Embryonic facial prominence (tissue), 1 donor: ENCODE results near the gene REPS2.
"Not testable (repeated sequence)": the region's sequence is repeated elsewhere in the genome, so short reads cannot be mapped to it uniquely, and the experiment has no call there.

Experiments used
- DNase-seq: peaks from one replicate; pipeline ENCODE4 v3.0.0-alpha.2; 2016; ENCODE audit errors: extremely low spot score

Gene REPS2

DNA sequence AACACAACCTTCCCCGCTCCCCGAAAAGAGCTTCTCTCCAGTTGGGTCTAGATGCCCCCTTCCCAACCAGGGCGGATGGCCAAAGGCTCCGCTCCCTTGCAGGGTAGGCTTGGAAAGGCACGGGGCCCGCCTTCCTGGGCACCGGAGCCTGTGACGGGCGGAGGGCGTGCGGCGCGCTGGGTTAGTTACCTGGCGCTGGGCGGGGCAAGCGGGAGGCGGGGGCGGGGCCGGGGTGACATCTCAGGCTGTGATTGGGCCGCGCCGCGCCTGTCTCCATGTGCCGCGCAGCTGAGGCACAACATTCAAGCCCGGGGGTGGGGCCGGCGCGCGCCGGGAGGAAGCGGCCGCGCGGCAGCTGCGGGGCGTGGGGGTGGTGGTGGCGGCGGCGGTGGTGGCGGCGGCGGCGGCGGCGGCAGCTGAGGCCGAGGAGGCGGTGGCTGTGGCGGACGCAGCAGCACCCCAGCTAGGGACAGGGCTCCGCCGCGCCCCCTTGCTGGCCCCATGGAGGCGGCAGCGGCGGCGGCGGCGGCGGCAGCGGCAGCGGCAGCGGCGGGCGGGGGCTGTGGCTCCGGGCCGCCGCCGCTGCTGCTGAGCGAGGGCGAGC is at the start of gene REPS2:
REPS2 (plus strand) TSS at position 298 of the 604 bp plus-strand sequence; CDS start at position 502, 204 bp downstream.
- peak; percentile 31 for DNase-seq

GRCh38 chrX:16897445-16897844 is 49.0 kb upstream of the REPS2 start:
- DNase-seq = no peak

GRCh38 chrX:16903274-16904022 is 43.0 kb upstream of the REPS2 start:
- DNase-seq = no peak

- no peak for DNase-seq
These were observed 36.1 kb upstream of the REPS2 start for GRCh38 chrX:16910376-16910775.

GRCh38 chrX:16914058-16914457 is 32.4 kb upstream of the REPS2 start:
- no peak for DNase-seq

DNA sequence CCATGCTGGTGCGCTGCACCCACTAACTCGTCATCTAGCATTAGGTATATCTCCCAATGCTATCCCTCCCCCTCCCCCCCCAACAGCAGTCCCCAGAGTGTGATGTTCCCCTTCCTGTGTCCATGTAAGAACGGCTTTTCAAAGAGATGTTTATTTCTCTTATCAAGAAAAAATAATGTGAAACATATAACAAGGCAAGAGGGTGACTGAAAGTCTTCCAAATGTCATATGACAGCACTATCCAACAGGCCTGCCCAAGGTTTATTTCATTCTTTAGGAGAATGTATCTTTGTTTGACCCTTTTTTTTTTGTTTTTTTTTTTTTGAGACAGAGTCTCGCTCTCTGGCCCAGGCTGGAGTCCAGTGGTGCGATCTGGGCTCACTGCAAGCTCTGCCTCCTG is 29.9 kb upstream of the REPS2 start:
- no peak for DNase-seq

DNA sequence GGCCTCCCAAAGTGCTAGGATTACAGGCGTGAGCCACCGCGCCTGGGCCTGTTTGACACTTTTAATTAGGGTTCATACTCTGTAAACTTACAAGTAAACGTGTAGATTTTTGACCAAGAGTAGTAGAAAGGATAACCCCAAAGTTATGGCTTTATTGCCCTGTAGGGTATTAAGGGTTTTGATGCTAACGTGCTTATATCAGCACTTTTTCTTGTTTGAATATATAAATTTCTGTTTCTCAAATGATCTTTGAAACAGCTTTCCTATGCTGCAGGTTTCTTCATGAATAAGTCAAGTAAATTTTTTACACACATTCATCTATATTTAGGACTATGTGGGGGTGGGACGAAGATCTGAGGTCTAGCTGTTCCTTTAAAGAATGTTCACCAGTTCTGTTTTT is 29.3 kb upstream of the REPS2 start:
- DNase-seq = no peak

GRCh38 chrX:16918979-16919378 is 27.5 kb upstream of the REPS2 start:
- no peak for DNase-seq

DNA sequence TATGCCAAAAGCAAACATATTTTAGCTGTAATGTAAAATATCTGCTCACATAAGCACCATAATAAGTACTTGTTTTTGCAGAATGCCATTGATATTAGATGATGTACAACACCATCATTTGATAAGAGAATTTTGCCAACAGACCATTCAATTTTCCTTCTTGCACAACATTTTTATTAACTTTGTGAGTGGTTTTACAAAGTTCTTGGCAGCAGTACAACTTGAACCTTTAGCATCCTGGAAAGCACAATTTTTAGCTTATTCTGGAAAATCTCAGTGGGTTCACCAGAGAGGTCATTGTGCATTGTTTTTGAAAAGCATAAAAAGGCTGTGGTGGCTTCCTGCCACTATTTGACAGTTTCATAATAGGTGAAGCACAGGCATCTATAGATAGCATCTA is 26.4 kb upstream of the REPS2 start:
- DNase-seq = no peak

GRCh38 chrX:16923157-16923556 is 23.3 kb upstream of the REPS2 start:
- DNase-seq = no peak

DNA sequence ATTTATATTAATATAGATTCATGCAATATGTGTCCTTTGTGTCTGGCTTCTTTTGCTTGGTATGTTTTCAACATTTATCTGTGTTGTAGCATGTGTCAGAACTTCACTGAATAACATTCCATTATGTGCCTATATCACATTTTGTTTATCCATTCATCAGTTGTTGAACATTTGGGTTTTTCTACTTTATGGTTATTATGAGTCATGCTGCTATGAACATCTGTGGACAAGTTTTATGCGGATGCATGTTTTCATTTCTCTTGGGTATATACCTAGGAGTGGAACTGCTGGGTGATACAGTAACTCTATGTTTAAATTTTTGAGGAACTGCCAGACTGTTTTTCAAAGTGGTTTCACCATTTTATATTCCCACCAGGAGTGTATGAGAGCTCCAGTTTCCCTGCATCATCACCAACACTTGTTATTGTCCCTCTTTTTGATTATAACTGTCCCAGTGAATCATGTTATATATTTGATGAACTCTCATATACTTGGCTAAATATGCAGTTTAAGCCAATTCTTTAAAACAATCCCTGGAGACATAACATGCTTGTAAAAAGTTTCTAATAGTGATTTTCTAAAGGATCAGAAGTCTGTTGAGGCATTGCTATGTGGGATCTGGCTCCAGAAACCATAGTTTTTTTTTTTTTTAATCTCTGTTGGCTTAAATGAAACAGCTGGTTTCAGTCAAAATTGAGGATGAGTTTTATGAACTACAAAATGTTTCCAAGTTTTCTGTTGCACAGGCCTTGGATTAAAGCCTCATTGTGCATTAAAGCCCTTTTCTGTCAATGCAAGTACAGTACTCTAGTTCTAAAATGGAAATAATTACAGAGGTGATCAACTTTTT is 21.6 kb upstream of the REPS2 start:
- no peak for DNase-seq

DNA sequence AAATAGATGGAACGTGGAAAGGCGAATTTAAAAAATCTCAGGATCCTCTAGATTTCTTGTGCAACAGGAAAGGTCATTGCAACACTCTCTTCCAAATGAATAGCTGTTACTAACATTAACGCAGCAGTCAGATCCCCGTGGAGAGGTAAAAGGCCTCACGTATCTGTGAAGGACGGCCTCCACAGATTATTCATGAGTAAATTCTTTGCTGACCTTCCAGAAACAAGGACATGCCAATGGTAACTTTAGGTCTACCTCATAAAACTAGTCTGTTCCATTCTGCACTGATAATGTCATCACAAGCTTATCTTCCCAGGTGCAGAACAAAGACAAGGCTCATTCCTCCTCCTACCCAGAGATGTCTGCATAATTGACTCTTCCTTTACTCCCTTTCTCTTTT is 16.1 kb upstream of the REPS2 start:
- DNase-seq = no peak

GRCh38 chrX:16931371-16931770 is 15.1 kb upstream of the REPS2 start:
- DNase-seq = no peak

DNA sequence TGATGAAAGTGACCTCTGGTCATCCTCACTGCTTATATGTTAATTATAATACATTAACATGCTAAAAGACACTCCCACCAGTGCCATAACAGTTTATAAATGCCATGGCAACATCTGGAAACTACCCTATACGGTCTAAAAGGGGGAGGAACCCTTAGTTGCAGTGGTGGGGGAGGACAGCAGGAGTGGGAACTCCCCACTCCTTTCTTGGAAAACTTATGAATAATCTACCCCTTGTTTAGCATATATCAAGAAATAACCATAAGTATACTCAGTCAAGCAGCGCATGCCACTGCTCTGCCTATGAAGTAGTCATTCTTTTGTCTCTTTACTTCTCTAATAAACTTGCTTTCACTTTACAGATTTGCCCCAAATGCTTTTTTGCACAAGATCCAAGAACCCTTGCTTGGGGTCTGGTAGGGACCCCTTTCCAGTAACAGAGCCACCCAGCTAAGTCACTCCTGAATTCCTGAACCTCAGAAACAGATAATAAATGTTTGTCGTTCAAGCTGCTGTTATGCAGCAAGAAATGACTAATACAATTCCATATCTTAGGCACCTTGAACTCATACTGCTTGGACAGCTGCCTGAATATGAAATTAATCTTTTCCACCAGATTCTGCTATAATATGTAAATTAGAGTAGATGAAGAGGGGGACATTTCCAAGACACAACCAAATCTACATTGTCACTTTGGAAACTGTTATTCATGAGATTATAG is 14.4 kb upstream of the REPS2 start:
- no peak for DNase-seq

GRCh38 chrX:16934185-16934584 is 12.3 kb upstream of the REPS2 start:
- no peak for DNase-seq

- no peak for DNase-seq
These were observed 609 bp downstream of the REPS2 start for GRCh38 chrX:16946971-16947562.

- no peak for DNase-seq
These were observed 4.0 kb downstream of the REPS2 start for GRCh38 chrX:16950423-16950822.

GRCh38 chrX:16953606-16954211 is 7.3 kb downstream of the REPS2 start:
- DNase-seq = no peak

- no peak for DNase-seq
These were observed 11.3 kb downstream of the REPS2 start for GRCh38 chrX:16957751-16958150.

DNA sequence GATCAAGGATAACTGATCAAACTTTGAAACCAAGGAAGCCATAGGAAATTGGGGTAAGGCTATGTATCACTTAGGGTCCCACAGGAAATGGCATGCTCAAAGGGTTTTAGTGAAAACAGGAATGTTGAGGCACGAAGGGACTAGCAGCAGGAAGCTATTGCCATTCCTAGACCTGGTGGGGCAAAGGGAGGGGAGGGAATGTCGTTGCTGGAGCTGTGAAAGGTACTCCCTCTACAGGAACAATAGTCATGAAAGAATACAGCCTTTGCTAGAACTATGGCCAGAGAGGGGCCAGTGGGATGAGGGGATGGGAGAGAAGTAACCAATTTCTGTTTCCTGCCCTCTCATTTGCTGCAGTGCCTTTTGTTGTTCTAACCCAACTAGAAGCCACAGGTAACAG is 11.9 kb downstream of the REPS2 start:
- DNase-seq = no peak

GRCh38 chrX:16962661-16963060 is 16.2 kb downstream of the REPS2 start:
- not testable (repeated sequence) for DNase-seq
